Keratinocyte (primary cell): ENCODE results near the gene ARHGAP9. TPM values are rescaled to one million over a fixed set of nuclear protein-coding genes. Genes with fewer than 3 reads are reported as not detected.
"Not testable (repeated sequence)": the region's sequence is repeated elsewhere in the genome, so short reads cannot be mapped to it uniquely, and the experiment has no call there.

Experiments used
- DNase-seq: peaks from one replicate; pipeline ENCODE4 v3.0.0-alpha.2; 2011; ENCODE audit warnings: low read depth, missing footprints, low spot score
- FAIRE-seq: peaks from 2 replicates; lab custom pipeline; 2011; peaks lifted over from hg19 to GRCh38; lab: Jason Lieb, UNC
- H2AFZ ChIP-seq: 2 replicates; pipeline ENCODE4 v1.6.0; 2012; ENCODE audit warnings: low read length, control low read depth, inconsistent platforms; ENCODE audit not compliant: control insufficient read depth
- H3K27ac ChIP-seq: 2 replicates; pipeline ENCODE4 v1.5.1; 2011; ENCODE audit warnings: low read length; ENCODE audit not compliant: control insufficient read depth, insufficient read depth
- H3K27me3 ChIP-seq: 3 replicates; pipeline ENCODE4 v1.6.0; 2011; ENCODE audit warnings: low read length; ENCODE audit not compliant: control insufficient read depth, insufficient read depth; ENCODE audit errors: extremely low read depth
- H3K36me3 ChIP-seq, 2 experiments: 2 replicates in 1 of 2; 3 replicates in 1 of 2; pipeline ENCODE4 v1.5.1; 2011; ENCODE audit warnings: low read length in 2 of 2, mild to moderate bottlenecking in 1 of 2; ENCODE audit not compliant: control insufficient read depth in 2 of 2, insufficient read depth in 2 of 2; ENCODE audit errors: extremely low read depth in 1 of 2
- H3K4me1 ChIP-seq: 3 replicates; pipeline ENCODE4 v1.5.1; 2011; ENCODE audit warnings: low read length; ENCODE audit not compliant: control insufficient read depth, insufficient read depth; ENCODE audit errors: extremely low read depth
- H3K4me2 ChIP-seq: 3 replicates; pipeline ENCODE4 v1.6.0; 2011; ENCODE audit warnings: low read depth, low read length; ENCODE audit not compliant: control insufficient read depth, insufficient read depth; ENCODE audit errors: extremely low read depth
- H3K4me3 ChIP-seq, 3 experiments: fragments of 200-600 bp in 1 of 3; sonication (generic) in 1 of 3; 2 replicates in 2 of 3; 3 replicates in 1 of 3; pipeline ENCODE4 v1.5.1; 2011 to 2016; ENCODE audit warnings: low read length in 3 of 3, mild to moderate bottlenecking in 3 of 3, control low read depth in 2 of 3, inconsistent platforms in 1 of 3, low read depth in 1 of 3, mixed read lengths in 1 of 3, mixed run types in 1 of 3, moderate library complexity in 1 of 3; ENCODE audit not compliant: control insufficient read depth in 2 of 3, insufficient read depth in 2 of 3; ENCODE audit errors: extremely low read depth in 1 of 3
- H3K79me2 ChIP-seq: 2 replicates; pipeline ENCODE4 v1.6.0; 2012; ENCODE audit warnings: low read length; ENCODE audit not compliant: control insufficient read depth, insufficient read depth
- H3K9ac ChIP-seq: 3 replicates; pipeline ENCODE4 v1.6.0; 2011; ENCODE audit warnings: low read length; ENCODE audit not compliant: control insufficient read depth, insufficient read depth; ENCODE audit errors: extremely low read depth
- H3K9me1 ChIP-seq: 3 replicates; pipeline ENCODE4 v1.6.0; 2011; ENCODE audit warnings: low read length; ENCODE audit not compliant: control insufficient read depth, insufficient read depth; ENCODE audit errors: extremely low read depth
- H3K9me3 ChIP-seq: 2 replicates; pipeline ENCODE4 v1.5.1; 2012; ENCODE audit warnings: low read depth, low read length; ENCODE audit not compliant: control insufficient read depth
- H4K20me1 ChIP-seq: 3 replicates; pipeline ENCODE4 v1.6.0; 2011; ENCODE audit warnings: low read length; ENCODE audit not compliant: control insufficient read depth, insufficient read depth; ENCODE audit errors: extremely low read depth
- EZH2 ChIP-seq: IDR thresholded peaks from one replicate; pipeline ENCODE4 v1.6.1; 2012; ENCODE audit warnings: inconsistent platforms, mild to moderate bottlenecking, low read length, moderate library complexity
- dilution Hi-C: fragments of 300-500 bp; cut with MboI; formaldehyde crosslinking; loops from one replicate; pipeline ENCODE4 v1.7.0; 2020; ENCODE audit warnings: low sequenced_read_pairs; ENCODE audit not compliant: extremely low pct_ligation_motif_present
- polyA plus RNA-seq, 5 experiments: library from polyadenylated mRNA; depleted of rRNA in 3 of 5; stranded (reverse) in 3 of 5; stranded (forward) in 1 of 5; unstranded in 1 of 5; fragments of >200 nt; gene quantifications; 1 replicate in 1 of 5; 2 replicates in 3 of 5; 3 replicates in 1 of 5; pipeline versions ENCODE4 v1.2.1 to v1.2.3, GENCODE V29; 2011 to 2012; ENCODE audit warnings: missing spikeins in 2 of 5, low read depth in 1 of 5, low replicate concordance in 1 of 5
- TF ChIP-seq, protein P1 (sequence below), 3 experiments: IDR thresholded peaks in 1 of 3; conservative IDR thresholded peaks in 1 of 3; optimal IDR thresholded peaks in 1 of 3; 2 replicates in 2 of 3; 3 replicates in 1 of 3; pipeline versions ENCODE3 to v1.5.1; 2011; ENCODE audit warnings: low read length in 3 of 3, mild to moderate bottlenecking in 3 of 3, moderate library complexity in 2 of 3, control low read depth in 1 of 3, inconsistent platforms in 1 of 3; ENCODE audit not compliant: insufficient read depth in 2 of 3; ENCODE audit errors: extremely low read depth in 1 of 3

ARHGAP9 gene
- polyA plus RNA-seq, 1 donor (not counting 4 experiments of a cell fraction or from before 2014, with no cell fraction given), result not detected

GRCh38 chr12:57502311-57502969, 22.8 kb upstream of the ARHGAP9 start:
- H3K4me2 ChIP-seq, FAIRE-seq, H3K27me3 ChIP-seq, H3K79me2 ChIP-seq, H3K4me1 ChIP-seq, dilution Hi-C loops, H3K9ac ChIP-seq, H3K9me3 ChIP-seq, H3K4me3 ChIP-seq, H3K9me1 ChIP-seq, H2AFZ ChIP-seq, H3K27ac ChIP-seq, H4K20me1 ChIP-seq, DNase-seq: not testable (repeated sequence)
- H3K36me3 ChIP-seq, result peaks cover 29 to 54% of the 10 kb centered on the region in 2 experiments

- Histone ChIP-seq H2AFZ (no peak overlapping the region), H3K36me3 (peaks cover 28 to 53% of the 10 kb centered on the region in 2 experiments), H3K27me3 (no peaks in the 10 kb centered on the region), H3K4me1 (no peaks in the 10 kb centered on the region), H3K9ac (no peak overlapping the region), H3K9me3 (no peaks in the 10 kb centered on the region), H4K20me1 (no peaks in the 10 kb centered on the region), H3K79me2 (no peaks in the 10 kb centered on the region), H3K4me2 (no peak overlapping the region), H3K27ac (no peak overlapping the region), H3K4me3 (no peak overlapping the region), H3K9me1 (no peaks in the 10 kb centered on the region)
- no peak for TF ChIP-seq EZH2
- TF ChIP-seq, protein P1, sequence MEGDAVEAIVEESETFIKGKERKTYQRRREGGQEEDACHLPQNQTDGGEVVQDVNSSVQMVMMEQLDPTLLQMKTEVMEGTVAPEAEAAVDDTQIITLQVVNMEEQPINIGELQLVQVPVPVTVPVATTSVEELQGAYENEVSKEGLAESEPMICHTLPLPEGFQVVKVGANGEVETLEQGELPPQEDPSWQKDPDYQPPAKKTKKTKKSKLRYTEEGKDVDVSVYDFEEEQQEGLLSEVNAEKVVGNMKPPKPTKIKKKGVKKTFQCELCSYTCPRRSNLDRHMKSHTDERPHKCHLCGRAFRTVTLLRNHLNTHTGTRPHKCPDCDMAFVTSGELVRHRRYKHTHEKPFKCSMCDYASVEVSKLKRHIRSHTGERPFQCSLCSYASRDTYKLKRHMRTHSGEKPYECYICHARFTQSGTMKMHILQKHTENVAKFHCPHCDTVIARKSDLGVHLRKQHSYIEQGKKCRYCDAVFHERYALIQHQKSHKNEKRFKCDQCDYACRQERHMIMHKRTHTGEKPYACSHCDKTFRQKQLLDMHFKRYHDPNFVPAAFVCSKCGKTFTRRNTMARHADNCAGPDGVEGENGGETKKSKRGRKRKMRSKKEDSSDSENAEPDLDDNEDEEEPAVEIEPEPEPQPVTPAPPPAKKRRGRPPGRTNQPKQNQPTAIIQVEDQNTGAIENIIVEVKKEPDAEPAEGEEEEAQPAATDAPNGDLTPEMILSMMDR (optimal IDR thresholded peaks at IDR 0.05 in 1 of 3, IDR thresholded peaks at IDR 0.05 in 1 of 3, conservative IDR thresholded peaks at IDR 0.05 in 1 of 3; ENCODE audit: extremely low read depth in 1 of 3, insufficient read depth in 2 of 3, low read length in 3 of 3), result no peak
- DNase-seq (no peak), FAIRE-seq (no peak)
- dilution Hi-C loops, result no loop called here
Observed at GRCh38 chr12:57500213-57500612, 20.5 kb upstream of the ARHGAP9 start.

GRCh38 chr12:57498571-57498970, 18.9 kb upstream of the ARHGAP9 start:
- H3K9me1 ChIP-seq, result no peaks in the 10 kb centered on the region
- H3K79me2 ChIP-seq, result no peaks in the 10 kb centered on the region
- no peaks in the 10 kb centered on the region for H3K27me3 ChIP-seq
- FAIRE-seq (no peak), DNase-seq (no peak)
- no peak overlapping the region for H2AFZ ChIP-seq
- H3K9me3 ChIP-seq, result no peaks in the 10 kb centered on the region
- TF ChIP-seq, protein P1 (optimal IDR thresholded peaks at IDR 0.05 in 1 of 3, IDR thresholded peaks at IDR 0.05 in 1 of 3, conservative IDR thresholded peaks at IDR 0.05 in 1 of 3; ENCODE audit: extremely low read depth in 1 of 3, insufficient read depth in 2 of 3, low read length in 3 of 3), result no peak
- TF ChIP-seq EZH2, result no peak
- no peaks in the 10 kb centered on the region for H3K4me1 ChIP-seq
- no peak overlapping the region for H3K9ac ChIP-seq
- H3K4me3 ChIP-seq, result no peak overlapping the region
- H3K36me3 ChIP-seq, result peaks cover 25 to 44% of the 10 kb centered on the region in 2 experiments
- H4K20me1 ChIP-seq, result no peaks in the 10 kb centered on the region
- no peak overlapping the region for H3K27ac ChIP-seq
- H3K4me2 ChIP-seq, result no peak overlapping the region
- dilution Hi-C loops, result no loop called here
